Measurements from ENCODE around the gene SCEL.
"Not testable (repeated sequence)": the region's sequence is repeated elsewhere in the genome, so short reads cannot be mapped to it uniquely, and the experiment has no call there.

The SCEL gene

DNA sequence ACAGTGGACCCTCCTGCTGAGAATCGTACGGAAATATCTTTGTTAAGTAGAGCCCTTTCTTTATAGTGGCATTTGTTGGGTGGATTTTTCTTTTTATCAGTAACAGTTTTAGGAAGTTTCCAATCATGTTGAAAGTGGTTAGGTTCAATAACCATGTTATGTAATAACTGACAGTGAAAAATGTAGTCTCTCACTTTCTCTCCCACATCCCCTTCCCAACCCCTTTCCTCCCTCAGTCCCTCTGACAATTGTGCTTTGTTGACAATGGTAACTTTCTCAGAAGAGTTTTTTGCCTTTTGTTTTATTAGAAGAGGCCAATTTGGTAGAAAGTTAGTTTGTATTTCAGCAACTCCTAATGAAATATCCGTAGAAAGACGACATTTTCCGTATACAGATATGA, 84.1 kb downstream of the SCEL start:
- TF ChIP-seq, protein P1, sequence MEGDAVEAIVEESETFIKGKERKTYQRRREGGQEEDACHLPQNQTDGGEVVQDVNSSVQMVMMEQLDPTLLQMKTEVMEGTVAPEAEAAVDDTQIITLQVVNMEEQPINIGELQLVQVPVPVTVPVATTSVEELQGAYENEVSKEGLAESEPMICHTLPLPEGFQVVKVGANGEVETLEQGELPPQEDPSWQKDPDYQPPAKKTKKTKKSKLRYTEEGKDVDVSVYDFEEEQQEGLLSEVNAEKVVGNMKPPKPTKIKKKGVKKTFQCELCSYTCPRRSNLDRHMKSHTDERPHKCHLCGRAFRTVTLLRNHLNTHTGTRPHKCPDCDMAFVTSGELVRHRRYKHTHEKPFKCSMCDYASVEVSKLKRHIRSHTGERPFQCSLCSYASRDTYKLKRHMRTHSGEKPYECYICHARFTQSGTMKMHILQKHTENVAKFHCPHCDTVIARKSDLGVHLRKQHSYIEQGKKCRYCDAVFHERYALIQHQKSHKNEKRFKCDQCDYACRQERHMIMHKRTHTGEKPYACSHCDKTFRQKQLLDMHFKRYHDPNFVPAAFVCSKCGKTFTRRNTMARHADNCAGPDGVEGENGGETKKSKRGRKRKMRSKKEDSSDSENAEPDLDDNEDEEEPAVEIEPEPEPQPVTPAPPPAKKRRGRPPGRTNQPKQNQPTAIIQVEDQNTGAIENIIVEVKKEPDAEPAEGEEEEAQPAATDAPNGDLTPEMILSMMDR (IDR thresholded peaks at IDR 0.05; ENCODE audit: low read depth, low read length), result no peak

DNA sequence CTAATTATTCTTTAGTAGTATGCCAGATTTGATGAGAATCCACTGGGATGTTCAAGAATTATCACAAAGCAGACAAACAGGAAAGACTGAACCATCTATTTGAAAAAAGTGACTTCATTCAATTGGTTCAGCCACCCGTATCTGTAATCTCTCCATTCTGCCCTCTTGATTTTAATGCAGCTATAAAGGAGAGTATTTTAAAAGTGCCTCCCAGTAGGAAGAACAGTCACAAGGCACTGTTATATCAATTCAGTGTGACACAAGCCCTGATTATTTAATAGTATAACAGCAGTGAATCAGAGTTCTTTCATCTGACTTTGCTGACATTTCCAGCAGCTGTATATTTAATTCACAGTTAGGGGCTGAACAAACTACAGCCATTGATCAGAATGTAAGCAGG, 84.6 kb downstream of the SCEL start:
- no peak for DNase-seq (ENCODE audit: extremely low read depth, low read depth)
- TF ChIP-seq, protein P1 (IDR thresholded peaks at IDR 0.05; ENCODE audit: low read depth, low read length), result no peak

More for the DNA sequence above, 84.1 kb downstream of the SCEL start:
- no peak for DNase-seq (ENCODE audit: extremely low read depth, low read depth)

DNA sequence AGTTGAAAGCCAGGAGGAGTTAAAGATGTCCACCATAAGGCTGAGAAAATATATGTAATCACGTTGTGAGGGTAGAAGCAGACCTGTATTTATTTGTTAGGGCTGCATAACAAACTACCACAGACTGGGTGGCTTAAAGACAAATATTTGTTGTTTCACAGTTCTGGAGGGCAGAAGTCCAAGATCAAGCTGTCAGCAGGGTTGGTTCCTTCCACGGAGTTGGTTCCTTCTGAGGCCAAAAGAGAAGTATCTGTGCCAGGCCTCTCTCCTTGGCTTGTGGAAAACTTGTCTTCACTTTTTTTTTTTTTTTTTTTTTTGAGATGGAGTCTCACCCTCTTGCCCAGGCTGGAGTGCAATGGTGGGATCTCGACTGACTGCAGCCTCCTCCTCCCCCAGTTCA, 88.3 kb downstream of the SCEL start:
- TF ChIP-seq, protein P1 (IDR thresholded peaks at IDR 0.05; ENCODE audit: low read depth, low read length), result no peak
- no peak for DNase-seq (ENCODE audit: extremely low read depth, low read depth)

DNA sequence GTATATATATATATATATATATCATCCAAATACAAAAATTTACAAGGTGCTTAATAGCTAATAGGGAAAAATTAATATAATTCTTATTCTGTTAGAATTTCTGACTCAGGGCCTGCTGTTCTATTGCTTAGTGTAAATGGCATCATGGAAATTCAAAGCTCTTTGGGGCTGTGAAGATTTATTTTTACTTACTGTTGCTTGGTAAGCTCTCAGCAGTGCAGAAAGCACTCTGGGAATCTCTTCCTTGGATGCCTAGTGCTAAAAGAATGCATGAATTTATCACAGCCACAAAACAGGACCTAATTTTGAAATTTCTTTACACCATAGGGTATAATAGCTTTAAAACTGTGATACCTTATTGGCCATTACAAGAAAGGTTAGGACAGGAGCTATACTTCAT, 92.7 kb downstream of the SCEL start:
- TF ChIP-seq, protein P1 (IDR thresholded peaks at IDR 0.05; ENCODE audit: low read depth, low read length), result no peak
- no peak for DNase-seq (ENCODE audit: extremely low read depth, low read depth)

DNA sequence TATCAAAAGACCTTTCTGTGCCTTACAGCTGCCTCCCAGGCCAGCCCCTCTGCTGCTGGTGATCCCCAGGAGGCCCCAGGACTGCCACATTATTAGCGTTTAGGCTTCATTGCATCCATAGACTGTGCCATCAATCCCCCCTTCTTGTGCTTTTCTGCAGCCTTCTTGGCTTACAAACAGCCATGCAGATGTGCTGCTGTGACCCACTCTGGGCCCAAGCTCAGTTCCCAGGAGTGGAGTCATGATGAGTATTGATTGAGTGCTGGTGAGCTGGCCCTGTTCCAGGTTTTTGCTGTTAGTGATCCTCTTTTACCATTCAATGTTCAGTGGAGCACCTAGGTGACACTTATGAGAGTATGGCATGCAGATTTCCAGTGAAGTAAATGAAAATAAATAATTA, 102.1 kb downstream of the SCEL start:
- DNase-seq (ENCODE audit: extremely low read depth, low read depth), result no peak
- TF ChIP-seq, protein P1 (IDR thresholded peaks at IDR 0.05; ENCODE audit: low read depth, low read length), result no peak

DNA sequence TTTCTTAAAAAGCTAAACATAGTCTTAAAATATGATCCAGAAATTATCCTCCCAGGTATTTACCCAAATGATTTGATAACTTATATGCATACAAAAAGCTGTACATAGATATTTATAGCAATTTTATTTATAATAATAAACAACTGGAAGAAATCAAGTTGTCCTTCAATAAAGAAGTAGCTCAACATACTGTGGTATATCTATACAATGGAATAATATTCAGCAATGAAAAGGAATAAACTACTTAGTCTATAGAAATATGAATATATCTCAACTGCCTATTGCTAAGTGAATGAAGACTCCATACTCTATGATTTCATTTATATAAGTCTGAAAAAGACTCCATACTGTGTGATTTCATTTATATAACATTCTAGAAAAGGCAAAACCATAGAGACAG, 114.9 kb downstream of the SCEL start:
- no peak for DNase-seq (ENCODE audit: extremely low read depth, low read depth)
- TF ChIP-seq, protein P1 (IDR thresholded peaks at IDR 0.05; ENCODE audit: low read depth, low read length), result no peak

DNA sequence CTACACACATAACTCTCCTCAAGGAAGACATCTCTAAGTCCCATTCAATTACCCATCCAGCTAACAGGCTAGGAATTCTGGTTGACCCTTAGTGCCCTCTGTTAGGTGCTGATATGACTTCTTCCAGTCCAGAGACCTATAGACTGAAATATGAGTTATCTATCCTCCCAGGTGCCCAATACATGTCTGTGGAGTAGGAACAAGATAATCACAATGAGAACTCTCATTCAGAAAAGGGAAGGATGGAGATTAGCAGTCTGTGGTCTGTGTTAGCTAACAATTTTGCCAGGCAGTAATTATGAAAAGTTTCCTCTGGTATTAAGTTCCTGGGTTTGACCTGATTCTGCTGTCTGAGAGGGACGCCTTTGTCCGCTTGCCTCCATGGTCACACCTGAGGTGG, 117.8 kb downstream of the SCEL start:
- DNase-seq (ENCODE audit: extremely low read depth, low read depth), result no peak
- TF ChIP-seq, protein P1 (IDR thresholded peaks at IDR 0.05; ENCODE audit: low read depth, low read length), result no peak

DNA sequence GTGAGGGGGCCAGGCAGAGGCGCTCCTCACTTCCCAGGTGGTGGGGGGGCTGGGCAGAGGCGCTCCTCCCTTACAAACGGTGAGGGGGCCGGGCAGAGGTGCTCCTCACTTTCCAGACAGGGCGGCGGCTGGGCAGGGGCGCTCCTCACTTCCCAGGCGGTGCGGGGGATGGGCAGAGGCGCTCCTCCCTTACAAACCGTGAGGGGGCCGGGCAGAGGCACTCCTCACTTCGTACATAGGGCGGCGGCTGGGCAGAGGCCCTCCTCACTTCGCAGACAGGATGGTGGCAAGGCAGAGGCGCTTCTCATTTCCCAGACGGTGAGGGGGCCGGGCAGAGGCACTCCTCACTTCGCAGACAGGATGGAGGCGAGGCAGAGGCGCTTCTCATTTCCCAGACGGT, 124.5 kb downstream of the SCEL start:
- not testable (repeated sequence) for DNase-seq (ENCODE audit: extremely low read depth, low read depth)

All from AG09319 (cell line).